Thyroid gland (tissue), 4 donors: ENCODE results near the gene OR1J4.

Experiments used
- POLR2A ChIP-seq, 2 donors: fragments of 450-650 bp; IDR thresholded peaks; one replicate each; pipeline ENCODE4 v1.6.1; 2017; ENCODE audit warnings: antibody characterized with exemption in 2 of 2, mild to moderate bottlenecking in 2 of 2, moderate library complexity in 1 of 2
- TF ChIP-seq, protein P1 (sequence below), 6 experiments: fragments of 200-600 bp in 3 of 6; fragments of 450-650 bp in 3 of 6; sonication (generic) in 3 of 6; IDR thresholded peaks; one replicate each; pipeline ENCODE4 v1.5.1; 2016 to 2019; ENCODE audit warnings: antibody characterized with exemption in 6 of 6, mild to moderate bottlenecking in 2 of 6, inconsistent platforms in 1 of 6, moderate library complexity in 1 of 6

DNA sequence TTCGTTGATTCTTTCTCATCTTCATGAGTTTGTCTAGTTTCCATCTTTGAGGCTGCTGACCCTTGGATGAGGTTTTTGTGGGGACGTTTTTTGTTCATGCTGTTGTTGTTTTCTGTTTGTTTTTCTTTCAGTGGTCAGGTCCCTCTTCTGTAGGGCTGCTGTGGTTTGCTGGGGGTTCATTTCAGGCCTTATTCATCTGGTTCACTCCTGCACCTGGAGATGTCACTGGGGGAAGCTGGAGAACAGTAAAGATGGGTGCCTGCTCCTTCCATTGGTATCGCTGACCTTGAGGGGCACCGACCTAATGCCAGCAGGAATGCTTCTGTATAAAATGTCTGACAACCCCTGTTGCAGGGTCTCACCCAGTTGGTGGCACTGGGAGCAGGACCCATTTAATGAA lies 42.5 kb downstream of the OR1J4 start:
- TF ChIP-seq, protein P1, sequence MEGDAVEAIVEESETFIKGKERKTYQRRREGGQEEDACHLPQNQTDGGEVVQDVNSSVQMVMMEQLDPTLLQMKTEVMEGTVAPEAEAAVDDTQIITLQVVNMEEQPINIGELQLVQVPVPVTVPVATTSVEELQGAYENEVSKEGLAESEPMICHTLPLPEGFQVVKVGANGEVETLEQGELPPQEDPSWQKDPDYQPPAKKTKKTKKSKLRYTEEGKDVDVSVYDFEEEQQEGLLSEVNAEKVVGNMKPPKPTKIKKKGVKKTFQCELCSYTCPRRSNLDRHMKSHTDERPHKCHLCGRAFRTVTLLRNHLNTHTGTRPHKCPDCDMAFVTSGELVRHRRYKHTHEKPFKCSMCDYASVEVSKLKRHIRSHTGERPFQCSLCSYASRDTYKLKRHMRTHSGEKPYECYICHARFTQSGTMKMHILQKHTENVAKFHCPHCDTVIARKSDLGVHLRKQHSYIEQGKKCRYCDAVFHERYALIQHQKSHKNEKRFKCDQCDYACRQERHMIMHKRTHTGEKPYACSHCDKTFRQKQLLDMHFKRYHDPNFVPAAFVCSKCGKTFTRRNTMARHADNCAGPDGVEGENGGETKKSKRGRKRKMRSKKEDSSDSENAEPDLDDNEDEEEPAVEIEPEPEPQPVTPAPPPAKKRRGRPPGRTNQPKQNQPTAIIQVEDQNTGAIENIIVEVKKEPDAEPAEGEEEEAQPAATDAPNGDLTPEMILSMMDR (IDR thresholded peaks at IDR 0.05) = no peak
- TF ChIP-seq POLR2A (IDR thresholded peaks at IDR 0.05) = no peak
